GM18858 (cell line): ENCODE data around the gene UBE2D2.

Source experiments
- ATAC-seq: cut with Tn5 transposase; IDR thresholded peaks from one replicate; pipeline ENCODE4 v1.9.1; 2021; ENCODE audit not compliant: unreplicated experiment

UBE2D2 gene

GRCh38 chr5:139646912-139647505 is 85.9 kb downstream of the UBE2D2 start:
- no peak for ATAC-seq

GRCh38 chr5:139647506-139648204 is 86.5 kb downstream of the UBE2D2 start:
- no peak for ATAC-seq

DNA sequence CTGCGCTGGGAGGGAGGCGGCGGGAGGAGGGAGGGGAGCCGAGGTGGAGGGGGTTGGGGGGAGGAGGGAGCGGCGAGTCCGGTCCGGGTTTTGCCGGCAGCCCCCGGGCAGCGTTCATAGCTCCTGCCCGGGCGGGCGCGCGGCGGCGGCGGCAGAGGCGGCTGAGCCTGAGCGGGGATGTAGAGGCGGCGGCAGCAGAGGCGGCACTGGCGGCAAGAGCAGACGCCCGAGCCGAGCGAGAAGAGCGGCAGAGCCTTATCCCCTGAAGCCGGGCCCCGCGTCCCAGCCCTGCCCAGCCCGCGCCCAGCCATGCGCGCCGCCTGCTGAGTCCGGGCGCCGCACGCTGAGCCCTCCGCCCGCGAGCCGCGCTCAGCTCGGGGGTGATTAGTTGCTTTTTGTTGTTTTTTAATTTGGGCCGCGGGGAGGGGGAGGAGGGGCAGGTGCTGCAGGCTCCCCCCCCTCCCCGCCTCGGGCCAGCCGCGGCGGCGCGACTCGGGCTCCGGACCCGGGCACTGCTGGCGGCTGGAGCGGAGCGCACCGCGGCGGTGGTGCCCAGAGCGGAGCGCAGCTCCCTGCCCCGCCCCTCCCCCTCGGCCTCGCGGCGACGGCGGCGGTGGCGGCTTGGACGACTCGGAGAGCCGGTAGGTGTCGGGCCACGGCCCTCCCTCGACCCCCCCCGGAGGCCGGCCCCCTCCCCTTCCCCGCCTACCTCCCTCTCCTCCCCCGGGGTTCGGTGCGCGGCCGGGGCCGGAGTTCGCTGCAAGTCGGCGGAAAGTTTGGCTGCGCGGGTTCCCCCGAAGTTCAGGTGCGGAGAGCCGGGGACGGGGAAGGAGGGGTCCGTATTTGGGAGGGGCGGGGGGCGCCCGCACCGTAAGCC is 87.3 kb downstream of the UBE2D2 start, which contains the start of gene CXXC5:
TSS of gene CXXC5 (plus strand) at position 145 of the 877 bp plus-strand sequence. CDS start 32,175 bp downstream, outside the sequence.
- no peak for ATAC-seq

DNA sequence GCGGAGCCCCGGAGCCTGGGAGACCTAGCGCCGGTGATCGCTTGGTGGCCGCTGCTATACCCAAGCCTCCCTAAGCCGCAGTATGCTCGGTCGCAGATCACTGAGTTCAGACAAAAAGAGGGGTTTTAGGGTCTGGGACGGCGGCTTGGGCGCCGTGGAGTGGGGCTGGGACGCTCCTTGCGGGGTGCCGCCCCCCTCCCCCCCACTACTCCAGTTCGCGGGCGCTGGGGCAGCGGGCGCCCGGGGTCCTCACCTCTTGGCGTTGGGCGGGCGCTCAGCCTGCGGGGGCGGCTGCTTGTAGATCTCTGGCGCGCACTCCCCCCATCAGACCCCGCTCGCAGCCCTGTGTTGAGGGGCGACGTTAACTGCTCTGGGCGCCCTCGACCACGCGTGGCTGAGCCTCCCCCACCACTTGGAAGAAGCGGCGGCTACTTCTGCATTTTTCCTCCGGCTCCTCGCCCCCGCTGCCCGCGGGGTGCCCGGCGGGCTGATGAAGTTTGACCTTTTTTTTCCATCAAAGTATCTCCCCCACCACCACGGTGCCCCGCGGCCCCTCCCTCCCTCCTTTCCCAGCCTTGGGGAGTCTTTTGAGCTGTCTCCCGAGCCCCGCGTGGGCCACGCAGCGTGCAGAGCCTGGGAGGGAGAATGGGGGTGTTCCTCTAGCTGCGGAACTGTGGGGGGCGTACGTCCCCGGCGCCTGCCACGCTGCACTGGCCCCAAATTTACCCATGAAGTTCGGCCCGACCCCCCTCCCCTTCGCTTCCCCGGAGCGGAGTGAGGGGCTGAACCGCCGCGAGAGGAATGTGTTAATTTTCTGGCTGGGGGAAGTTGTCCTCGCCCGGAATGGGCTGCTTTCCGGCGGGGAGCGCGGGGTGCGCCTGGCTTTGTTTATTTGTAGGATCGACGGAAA is 88.2 kb downstream of the UBE2D2 start:
- no peak for ATAC-seq

GRCh38 chr5:139650031-139650688 is 89.0 kb downstream of the UBE2D2 start:
- ATAC-seq: no peak

DNA sequence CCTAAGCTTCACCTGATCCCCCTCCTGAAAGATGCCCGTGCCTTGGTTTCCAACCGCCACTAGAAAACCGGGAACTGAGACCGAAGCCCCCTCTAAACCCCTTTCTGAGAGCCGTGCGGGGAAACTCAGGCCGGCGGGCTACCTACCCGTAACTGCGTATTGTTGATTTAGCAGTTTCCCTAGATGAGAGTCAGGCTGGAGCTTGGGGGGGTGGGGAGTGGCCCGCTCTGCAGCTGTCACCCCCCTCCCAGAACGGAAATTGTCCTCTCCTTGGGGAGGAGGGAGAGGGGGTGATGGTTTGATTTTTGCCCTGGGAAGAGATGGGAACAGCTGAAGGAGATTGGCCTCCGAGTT is 89.5 kb downstream of the UBE2D2 start:
- ATAC-seq: no peak

- ATAC-seq: no peak
Measured at GRCh38 chr5:139651043-139651834, 90.1 kb downstream of the UBE2D2 start.

DNA sequence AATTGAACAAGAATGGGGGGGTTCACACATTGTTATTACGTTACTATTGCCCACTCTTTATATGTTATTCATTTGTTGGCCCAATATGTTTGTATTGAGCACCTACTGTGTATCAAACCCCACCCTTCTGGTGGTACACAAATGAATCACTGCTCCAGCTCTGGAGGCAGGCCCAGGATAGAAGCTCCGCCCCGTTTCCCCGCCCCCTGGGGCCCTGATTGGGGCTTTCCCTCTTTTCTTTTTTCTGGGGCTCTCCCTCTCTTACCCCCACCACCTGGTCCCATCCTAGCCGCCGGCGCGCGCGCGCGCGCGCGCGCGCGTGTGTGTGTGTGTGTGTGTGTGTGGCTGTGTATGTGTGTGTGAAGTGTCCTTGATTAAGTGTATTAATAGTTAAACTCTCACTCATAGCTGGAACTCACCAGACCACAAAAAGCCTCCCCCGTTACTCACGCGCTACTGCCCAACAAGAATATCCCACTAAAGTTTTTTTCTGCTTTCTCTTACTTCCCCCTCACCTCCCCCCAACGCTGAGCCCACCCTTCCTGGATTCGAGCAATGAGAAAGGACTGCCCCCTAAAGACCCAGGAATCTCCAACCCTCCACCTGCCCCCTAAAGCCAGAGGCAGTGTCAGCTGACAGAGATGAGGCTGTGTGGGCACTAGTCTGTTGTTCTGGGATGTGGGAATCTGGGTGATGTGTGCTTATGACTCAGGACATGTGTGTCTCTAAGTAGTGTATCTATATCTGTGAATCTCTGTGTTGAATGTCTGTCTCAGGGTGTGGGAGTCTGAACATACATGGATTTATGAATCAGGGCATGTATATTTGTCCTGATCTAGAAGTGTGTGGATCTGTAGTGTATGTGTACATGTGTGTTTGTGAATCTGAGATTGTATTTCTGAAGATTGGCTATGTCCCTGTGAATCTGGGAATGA is 91.0 kb downstream of the UBE2D2 start:
- ATAC-seq: no peak

GRCh38 chr5:139652788-139653241 is 91.7 kb downstream of the UBE2D2 start:
- peak; percentile 29 for ATAC-seq

DNA sequence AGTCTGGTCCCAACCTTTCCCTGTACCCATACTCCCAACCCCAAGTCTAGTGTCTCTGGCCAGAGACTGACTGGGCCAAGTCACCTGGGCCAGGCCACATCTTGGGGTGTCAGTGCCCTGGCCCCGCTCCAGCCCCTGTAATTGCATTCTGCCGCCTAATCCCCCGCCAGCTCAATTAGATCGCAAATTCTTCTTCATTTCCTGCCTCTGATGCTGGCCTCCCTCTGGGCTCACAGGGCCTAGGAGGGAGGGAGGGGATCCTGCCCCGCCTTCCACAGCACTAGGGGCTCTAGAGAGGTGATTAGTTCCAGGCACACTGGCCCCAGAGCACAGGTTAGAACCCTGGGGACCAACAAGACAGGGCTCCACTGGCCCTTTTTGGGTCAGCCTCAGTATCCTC is 92.5 kb downstream of the UBE2D2 start:
- no peak for ATAC-seq

- ATAC-seq: no peak
Measured at GRCh38 chr5:139654464-139654863, 93.3 kb downstream of the UBE2D2 start.

DNA sequence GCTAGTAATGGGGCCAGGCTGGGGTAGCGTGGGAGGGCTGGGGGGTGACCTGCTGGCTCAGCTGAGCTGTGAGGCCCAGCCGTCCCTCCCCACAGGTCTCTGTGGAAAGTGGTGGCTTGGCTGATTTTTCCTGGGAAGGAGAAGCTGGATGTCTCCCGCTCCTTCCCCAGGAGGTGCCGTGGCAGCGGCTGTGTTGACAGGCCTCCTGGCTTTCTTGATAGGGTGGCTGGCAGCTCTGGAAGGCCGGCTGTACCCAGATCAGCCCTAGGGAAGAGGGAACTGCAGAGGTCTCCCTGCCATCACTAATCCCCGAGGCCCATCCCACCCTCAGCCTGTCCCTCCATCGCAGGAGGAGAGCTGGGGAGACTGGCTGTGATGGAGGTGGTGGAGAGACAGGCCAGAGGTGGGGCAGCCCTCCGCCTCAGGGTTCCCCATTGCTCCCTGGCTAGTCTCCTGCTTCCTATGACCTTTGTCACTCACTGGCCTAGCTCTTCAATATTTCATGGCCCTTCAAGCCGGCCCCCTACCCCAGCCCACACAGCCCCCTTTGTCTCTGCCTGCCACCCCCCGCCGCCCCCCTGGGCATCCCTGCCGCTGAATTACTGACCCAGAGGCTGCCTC is 93.8 kb downstream of the UBE2D2 start:
- no peak for ATAC-seq

- no peak for ATAC-seq
Measured at GRCh38 chr5:139655727-139656271, 94.7 kb downstream of the UBE2D2 start.

DNA sequence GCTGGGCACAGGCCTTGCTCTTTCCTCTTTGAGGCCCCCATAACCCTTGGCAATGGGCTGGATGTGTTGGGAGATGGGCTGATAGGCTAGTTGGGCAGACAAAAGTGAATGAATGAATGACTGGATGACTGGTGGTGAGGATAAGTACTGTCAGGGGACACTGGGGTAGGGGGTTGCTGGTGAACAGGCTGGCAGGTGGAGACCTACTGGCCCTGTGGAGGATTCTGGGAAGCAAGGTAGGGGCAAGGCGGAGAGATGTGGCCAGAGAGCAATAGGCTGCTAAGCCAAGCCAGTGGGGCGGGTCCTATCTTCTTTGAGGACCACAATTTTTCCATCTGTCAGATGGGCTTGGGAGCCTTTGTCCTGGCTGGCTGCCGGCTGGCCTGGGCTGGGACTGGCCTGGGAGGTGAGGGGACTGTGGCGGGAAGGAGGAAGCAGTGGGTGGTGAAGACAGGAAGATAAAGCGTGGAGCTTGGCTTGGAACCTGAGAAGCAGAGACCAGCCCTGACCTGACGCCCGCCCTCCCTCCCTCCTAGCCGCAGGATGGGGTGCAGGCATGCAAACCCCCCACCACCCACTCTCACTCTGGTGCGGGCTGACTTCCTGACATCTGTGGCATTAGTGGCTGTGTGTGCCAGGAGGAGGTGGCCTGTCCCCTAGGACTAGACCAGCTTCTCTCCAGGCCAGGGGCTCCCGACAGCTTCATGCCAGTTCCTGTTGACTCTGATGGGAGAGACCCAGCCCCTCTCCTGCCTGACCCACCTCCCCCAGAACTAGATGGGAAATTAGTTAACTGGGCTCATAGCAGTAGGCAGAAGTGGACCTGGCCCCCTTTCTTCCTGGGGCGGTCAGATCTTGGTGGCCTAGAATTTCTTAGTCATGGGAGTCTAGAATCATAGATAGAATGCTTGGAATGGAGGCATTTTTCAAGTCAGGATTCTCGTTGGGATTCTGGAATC is 96.5 kb downstream of the UBE2D2 start:
- no peak for ATAC-seq

DNA sequence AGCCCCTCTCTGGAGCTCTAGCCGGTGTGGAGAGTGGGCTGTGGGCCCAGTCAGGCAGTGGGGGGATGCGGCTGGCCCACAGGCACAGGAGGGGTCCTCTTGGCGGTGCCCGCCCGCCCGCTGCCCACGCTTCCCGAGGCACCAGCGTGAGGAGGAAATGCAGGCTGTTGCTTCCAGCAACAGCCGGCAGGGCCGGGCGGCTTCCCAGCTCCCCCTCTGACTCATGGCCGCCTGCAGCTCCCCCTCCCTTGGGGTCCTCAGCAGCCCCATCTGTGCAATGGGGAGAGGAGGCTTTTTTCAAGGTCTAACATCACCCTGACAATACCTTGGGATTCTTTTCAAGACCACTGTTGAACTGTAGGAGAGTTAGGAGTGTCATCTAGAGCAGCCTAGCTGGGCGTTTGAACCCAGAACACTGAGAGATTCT is 97.4 kb downstream of the UBE2D2 start:
- no peak for ATAC-seq

GRCh38 chr5:139658928-139659667 is 98.0 kb downstream of the UBE2D2 start:
- ATAC-seq: no peak
